ENCODE results near the gene CLDN18. TPM values are rescaled to one million over a fixed set of nuclear protein-coding genes. Genes with fewer than 3 reads are reported as not detected.

Gene CLDN18
- total RNA-seq, 1 donor from 2014 or later = 0.11 TPM

DNA sequence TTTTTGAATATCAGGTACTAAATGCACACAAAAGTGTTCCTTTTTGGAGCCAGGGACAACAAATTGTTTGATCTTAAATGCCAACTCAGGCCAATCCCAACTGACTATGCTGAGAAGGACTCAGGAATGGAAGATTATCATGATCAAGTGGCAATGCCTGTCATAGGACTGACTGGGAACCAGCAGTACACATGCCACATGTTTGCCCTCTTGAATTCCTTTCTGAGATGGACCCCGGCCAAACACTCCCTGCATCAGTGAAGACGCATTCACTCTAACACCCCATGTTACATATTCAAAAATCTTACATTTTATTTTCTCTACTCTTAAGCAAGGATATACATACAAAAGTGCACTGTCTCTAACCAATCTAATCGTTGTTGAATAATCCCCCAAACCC lies 36.1 kb downstream of the CLDN18 start:
- Histone ChIP-seq H3K36me3 (peaks cover 0 to 5% of the 10 kb centered on the region in 2 donors), H3K9me3 (no peaks in the 10 kb centered on the region), H3K27me3 (no peaks in the 10 kb centered on the region), H3K27ac (no peak overlapping the region), H3K4me3 (no peak overlapping the region), H3K4me1 (no peaks in the 10 kb centered on the region)
- TF ChIP-seq, protein P1, sequence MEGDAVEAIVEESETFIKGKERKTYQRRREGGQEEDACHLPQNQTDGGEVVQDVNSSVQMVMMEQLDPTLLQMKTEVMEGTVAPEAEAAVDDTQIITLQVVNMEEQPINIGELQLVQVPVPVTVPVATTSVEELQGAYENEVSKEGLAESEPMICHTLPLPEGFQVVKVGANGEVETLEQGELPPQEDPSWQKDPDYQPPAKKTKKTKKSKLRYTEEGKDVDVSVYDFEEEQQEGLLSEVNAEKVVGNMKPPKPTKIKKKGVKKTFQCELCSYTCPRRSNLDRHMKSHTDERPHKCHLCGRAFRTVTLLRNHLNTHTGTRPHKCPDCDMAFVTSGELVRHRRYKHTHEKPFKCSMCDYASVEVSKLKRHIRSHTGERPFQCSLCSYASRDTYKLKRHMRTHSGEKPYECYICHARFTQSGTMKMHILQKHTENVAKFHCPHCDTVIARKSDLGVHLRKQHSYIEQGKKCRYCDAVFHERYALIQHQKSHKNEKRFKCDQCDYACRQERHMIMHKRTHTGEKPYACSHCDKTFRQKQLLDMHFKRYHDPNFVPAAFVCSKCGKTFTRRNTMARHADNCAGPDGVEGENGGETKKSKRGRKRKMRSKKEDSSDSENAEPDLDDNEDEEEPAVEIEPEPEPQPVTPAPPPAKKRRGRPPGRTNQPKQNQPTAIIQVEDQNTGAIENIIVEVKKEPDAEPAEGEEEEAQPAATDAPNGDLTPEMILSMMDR (IDR thresholded peaks at IDR 0.05) = no peak
- intact Hi-C loops (cut with DNase I) = no loop called here
- no peak for DNase-seq (ENCODE audit: low spot score in 2 of 2)

DNA sequence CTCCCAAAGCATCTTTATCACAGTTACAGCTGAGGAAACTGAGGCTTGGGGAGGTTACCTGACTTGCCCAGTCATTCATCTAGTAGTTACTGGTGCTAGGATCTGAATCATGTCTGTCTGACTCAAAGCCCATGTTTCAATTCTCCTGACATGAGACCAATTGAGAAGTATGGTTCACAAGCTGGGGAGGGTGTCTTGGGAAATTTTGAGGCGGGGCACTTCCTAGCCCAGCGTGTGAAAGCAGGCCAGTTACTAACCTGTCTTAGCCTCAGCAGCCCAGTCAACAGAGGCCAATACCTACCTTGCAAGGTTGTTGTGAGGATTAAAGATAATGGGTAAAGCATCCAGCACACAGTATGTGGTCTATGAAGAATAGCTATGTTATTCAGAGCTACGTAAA lies 37.0 kb downstream of the CLDN18 start:
- Histone ChIP-seq H3K4me3 (no peak overlapping the region), H3K4me1 (no peaks in the 10 kb centered on the region), H3K27me3 (no peaks in the 10 kb centered on the region), H3K9me3 (no peaks in the 10 kb centered on the region), H3K27ac (no peak overlapping the region), H3K36me3 (peaks cover 0 to 5% of the 10 kb centered on the region in 2 donors)
- no peak for DNase-seq (ENCODE audit: low spot score in 2 of 2)
- TF ChIP-seq, protein P1 (IDR thresholded peaks at IDR 0.05) = no peak
- intact Hi-C loops (cut with DNase I) = no loop called here

DNA sequence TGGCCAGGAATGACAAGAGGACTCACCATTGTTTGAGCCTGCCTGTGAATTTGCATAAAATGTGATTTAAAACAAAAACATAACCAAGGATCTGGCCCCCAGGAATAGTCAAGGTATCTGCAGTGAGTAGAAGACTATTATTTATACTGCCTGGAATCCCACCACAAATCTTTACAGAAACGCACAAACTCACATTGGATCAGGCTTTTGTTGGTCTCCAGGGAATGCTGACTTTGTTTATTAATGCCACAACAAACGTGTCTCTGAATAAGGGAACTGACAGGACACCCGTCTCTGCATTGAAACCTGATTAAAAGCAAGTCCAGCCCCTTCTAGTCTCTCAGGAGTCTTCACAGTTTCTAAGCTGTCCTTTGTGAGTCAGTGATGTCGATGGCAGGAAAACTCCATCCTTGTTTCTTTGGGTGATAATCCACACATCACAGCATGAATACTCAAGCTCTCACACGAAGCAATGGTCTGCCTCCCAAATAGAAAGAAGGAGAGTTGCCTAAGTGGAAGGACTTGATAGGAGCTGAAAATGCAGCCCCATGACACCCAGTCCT lies 37.7 kb downstream of the CLDN18 start:
- H3K27me3 ChIP-seq = no peaks in the 10 kb centered on the region
- no peaks in the 10 kb centered on the region for H3K9me3 ChIP-seq
- no peaks in the 10 kb centered on the region for H3K4me1 ChIP-seq
- intact Hi-C loops (cut with DNase I) = no loop called here
- no peak for DNase-seq (ENCODE audit: low spot score in 2 of 2)
- TF ChIP-seq, protein P1 (IDR thresholded peaks at IDR 0.05) = no peak
- H3K4me3 ChIP-seq = no peak overlapping the region
- H3K36me3 ChIP-seq = peaks cover 0 to 5% of the 10 kb centered on the region in 2 donors
- H3K27ac ChIP-seq = no peak overlapping the region

DNA sequence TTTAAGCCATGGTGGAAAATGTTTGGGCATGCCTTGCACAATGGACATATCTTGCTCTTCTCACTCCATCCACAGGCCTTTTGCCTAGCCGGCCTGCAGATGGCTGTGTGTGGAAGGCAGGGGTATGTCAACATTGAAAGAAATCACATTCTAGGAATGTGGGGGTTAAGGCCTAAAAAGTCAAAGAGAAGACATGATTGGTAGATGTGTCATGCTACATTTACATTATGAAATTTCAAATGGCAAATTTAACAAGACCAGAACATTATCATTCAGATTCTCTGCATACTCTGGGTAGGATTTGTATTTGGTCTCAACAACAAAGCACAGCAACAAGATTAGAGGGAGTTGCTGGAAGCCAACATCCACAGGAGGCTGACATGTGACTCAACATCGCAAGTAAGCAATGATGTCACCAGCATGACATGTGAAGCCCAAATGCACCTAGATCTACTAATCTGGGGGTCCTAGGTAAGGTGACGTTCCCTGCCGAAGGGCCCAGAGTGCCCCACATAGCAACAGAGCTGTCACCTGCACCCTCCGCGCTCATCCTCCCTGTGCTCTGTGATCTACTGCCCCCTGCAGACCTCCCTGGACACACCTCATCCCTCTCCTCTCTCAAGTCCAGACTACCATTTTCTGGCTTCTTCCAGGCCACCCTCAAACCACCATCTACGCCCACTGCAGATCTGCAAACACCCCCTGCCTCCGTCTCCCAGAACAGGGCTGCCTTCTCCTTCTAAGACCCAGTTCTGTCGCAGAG lies 39.4 kb downstream of the CLDN18 start:
- peaks cover 0 to 9% of the 10 kb centered on the region in 2 donors for H3K36me3 ChIP-seq
- intact Hi-C loops (cut with DNase I) = no loop called here
- TF ChIP-seq, protein P1 (IDR thresholded peaks at IDR 0.05) = no peak
- no peaks in the 10 kb centered on the region for H3K4me1 ChIP-seq
- no peak for DNase-seq (ENCODE audit: low spot score in 2 of 2)
- no peak overlapping the region for H3K4me3 ChIP-seq
- no peaks in the 10 kb centered on the region for H3K9me3 ChIP-seq
- H3K27me3 ChIP-seq = no peaks in the 10 kb centered on the region
- H3K27ac ChIP-seq = no peak overlapping the region

DNA sequence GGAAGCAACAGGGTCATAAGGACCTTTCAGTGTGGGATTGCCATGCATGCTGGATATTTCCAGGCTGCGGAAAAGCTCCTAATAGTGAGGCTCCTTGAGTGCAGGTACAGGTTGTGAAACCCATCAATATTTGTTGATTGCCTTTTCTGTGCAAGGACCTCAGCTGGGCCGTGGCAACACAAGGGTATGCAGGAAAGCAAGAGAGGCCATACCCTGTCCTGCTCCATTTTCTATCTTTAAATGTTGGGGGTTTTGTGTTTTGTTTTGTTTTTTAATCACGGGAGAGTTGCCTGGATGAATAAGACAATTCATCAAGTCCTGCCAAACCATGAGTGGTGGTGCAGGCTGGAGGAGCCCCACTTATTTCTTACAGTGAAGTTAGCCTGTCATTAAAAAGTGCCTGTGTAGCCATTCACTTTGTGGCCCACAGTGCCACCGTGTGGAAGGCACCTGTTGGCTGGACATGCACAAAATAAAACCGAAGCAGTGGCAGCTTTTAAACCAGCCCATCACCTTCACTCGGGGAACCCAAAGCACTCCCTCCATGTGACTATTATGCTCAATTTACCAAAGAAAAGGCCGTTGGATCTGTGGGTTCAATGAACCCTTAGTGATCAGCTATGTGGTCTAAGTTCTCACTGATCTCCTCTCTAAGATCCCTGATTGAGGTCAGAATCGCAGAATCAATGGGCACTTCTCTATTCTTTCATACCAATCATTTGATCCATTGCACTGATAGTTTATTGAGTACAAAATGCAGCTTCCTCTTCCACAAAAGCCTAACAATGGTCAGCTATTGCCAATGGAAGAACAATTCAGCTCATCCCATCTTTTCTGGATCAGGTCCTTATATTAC lies 42.2 kb downstream of the CLDN18 start:
- Histone ChIP-seq H3K27ac (no peak overlapping the region), H3K4me1 (no peaks in the 10 kb centered on the region), H3K9me3 (no peaks in the 10 kb centered on the region), H3K27me3 (no peaks in the 10 kb centered on the region), H3K36me3 (peaks cover 0 to 10% of the 10 kb centered on the region in 2 donors), H3K4me3 (no peak overlapping the region)
- DNase-seq (ENCODE audit: low spot score in 2 of 2) = no peak
- intact Hi-C loops (cut with DNase I) = no loop called here
- TF ChIP-seq, protein P1 (IDR thresholded peaks at IDR 0.05) = peak in 2 of 3 experiments; percentile 38 to 59
